ENCODE data around the gene SLC43A2.

The SLC43A2 gene

DNA sequence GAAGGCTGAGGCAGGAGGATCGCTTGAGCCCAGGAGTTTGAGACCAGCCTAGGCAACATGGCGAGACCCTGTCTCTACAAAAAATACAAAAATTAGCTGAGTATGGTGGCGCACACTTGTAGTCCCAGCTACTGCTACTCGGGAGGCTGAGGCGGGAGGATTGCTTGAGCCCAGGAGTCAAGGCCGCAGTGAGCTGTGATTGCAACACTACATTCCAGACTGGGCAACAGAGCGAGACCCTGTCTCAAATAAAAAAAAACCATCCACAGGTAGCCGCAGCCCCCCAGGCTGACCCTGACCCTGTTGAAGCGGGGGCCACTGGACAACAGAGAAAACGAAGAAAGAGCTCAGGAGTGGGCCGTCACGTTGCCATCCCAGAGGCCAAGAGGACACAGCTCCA is 4.0 kb downstream of the SLC43A2 start:
- Histone ChIP-seq H3K27me3 (ENCODE audit: control insufficient read depth in 2 of 2, insufficient read depth in 2 of 2, low read length in 2 of 2) (no peaks in the 10 kb centered on the region), H3K27ac (ENCODE audit: low read depth in 2 of 2, low read length in 2 of 2) (no peak overlapping the region), H3K9ac (ENCODE audit: low read depth in 1 of 2, low read length in 2 of 2) (no peak overlapping the region), H3K9me3 (ENCODE audit: control insufficient read depth in 2 of 2, low read length in 2 of 2) (no peaks in the 10 kb centered on the region), H3K4me3 (ENCODE audit: low read length in 2 of 2) (no peak overlapping the region), H3K36me3 (ENCODE audit: control insufficient read depth in 2 of 2, insufficient read depth in 2 of 2, low read length in 2 of 2) (peaks cover 0 to 7% of the 10 kb centered on the region in 2 donors), H3K4me1 (ENCODE audit: control insufficient read depth in 2 of 2, insufficient read depth in 2 of 2, low read length in 2 of 2) (peaks cover 19 to 24% of the 10 kb centered on the region in 2 donors)

- Histone ChIP-seq H3K9me3 (ENCODE audit: control insufficient read depth in 2 of 2, low read length in 2 of 2) (no peaks in the 10 kb centered on the region), H3K36me3 (ENCODE audit: control insufficient read depth in 2 of 2, insufficient read depth in 2 of 2, low read length in 2 of 2) (peaks cover 0 to 8% of the 10 kb centered on the region in 2 donors), H3K27me3 (ENCODE audit: control insufficient read depth in 2 of 2, insufficient read depth in 2 of 2, low read length in 2 of 2) (no peaks in the 10 kb centered on the region), H3K4me3 (ENCODE audit: low read length in 2 of 2) (no peak overlapping the region), H3K27ac (ENCODE audit: low read depth in 2 of 2, low read length in 2 of 2) (no peak overlapping the region), H3K4me1 (ENCODE audit: control insufficient read depth in 2 of 2, insufficient read depth in 2 of 2, low read length in 2 of 2) (peaks cover 19 to 25% of the 10 kb centered on the region in 2 donors), H3K9ac (ENCODE audit: low read depth in 1 of 2, low read length in 2 of 2) (no peak overlapping the region)
Observed at GRCh38 chr17:1623057-1623630, 5.5 kb downstream of the SLC43A2 start.

DNA sequence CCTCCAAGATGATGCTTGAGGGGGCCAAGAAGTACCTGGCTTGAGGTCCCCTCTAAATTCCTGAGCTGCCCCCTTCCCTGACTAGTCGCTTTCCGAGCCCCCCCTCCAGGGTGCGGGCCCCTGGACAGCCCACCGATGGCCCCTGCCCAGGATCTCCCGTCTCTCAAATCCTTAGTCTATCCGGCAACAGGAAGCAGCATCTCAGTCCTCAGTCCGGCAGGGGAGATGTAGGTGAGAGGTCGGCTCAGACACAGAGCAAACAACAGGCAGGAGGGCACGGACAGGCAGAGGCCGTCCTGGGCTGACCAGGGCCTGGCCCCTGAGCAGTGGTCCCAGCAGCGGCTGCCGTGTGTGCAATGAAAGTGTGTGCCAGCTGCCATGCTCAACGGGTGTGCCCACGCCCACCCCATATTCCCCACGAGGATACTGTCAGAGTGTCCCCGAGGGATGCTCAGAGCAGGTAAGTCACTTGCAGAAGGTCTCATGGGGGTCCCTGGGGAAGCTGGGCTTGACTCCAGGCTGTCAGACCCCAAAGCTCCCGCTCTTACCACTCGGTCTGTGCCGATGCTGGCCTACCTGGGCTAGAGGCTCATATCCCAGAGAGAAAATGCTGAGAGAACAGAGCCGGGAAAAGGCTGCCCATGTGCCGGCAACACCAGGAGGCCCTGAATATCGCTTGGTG is 7.2 kb downstream of the SLC43A2 start:
- H3K27ac ChIP-seq (ENCODE audit: low read depth in 2 of 2, low read length in 2 of 2), result no peak overlapping the region
- peaks cover 16 to 17% of the 10 kb centered on the region in 2 donors for H3K4me1 ChIP-seq (ENCODE audit: control insufficient read depth in 2 of 2, insufficient read depth in 2 of 2, low read length in 2 of 2)
- peaks cover 2 to 8% of the 10 kb centered on the region in 2 donors for H3K36me3 ChIP-seq (ENCODE audit: control insufficient read depth in 2 of 2, insufficient read depth in 2 of 2, low read length in 2 of 2)
- H3K9ac ChIP-seq (ENCODE audit: low read depth in 1 of 2, low read length in 2 of 2), result peak overlapping the region in 1 of 2 donors; percentile 17
- no peaks in the 10 kb centered on the region for H3K27me3 ChIP-seq (ENCODE audit: control insufficient read depth in 2 of 2, insufficient read depth in 2 of 2, low read length in 2 of 2)
- no peak overlapping the region for H3K4me3 ChIP-seq (ENCODE audit: low read length in 2 of 2)
- no peaks in the 10 kb centered on the region for H3K9me3 ChIP-seq (ENCODE audit: control insufficient read depth in 2 of 2, low read length in 2 of 2)

DNA sequence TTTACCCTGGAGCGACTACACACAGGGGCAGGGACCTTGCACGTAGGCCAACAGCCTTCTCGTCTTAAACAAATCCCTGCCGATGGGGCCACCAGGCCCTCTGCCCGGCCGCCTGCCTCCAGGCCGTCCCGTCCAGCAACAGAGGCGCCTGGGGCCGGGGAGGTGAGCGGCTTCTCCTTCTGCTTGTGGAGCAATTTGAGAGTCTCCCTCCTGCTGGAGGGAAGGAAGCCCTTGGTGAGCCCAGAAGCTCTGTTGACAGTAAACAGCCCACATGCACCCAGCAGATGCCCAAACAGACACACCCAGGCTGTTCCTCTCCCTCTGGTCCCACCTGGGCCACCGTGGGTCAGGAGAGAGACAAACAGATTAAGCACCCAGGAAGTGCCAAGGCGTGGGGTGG is 8.1 kb downstream of the SLC43A2 start:
- H3K36me3 ChIP-seq (ENCODE audit: control insufficient read depth in 2 of 2, insufficient read depth in 2 of 2, low read length in 2 of 2), result peaks cover 2 to 8% of the 10 kb centered on the region in 2 donors

DNA sequence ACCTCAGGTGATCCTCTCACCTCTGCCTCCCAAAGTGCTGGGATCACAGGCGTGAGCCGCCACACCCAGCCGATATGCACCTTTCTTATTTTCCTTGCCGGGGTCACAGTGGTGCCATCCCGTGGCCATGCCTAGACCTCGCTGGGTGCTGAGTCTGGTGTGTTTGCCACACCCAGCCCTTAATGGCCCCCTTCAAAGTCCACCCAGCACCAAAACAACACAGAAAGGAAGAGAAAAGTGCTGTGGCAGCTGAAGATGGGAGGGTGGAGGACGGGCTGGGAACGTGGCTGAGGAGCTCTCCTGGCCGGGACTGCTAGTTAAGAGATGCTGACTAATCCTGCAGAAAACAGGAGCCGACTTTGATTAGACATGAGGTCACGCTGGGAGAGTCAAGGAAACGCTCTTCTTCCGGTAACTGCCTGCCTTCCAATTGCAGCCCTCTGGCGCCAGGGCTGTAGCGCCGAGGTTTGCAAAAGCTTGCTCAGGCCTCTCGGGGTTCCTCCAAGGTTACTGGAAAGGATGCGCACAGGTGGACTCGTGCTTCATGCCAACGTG is 10.9 kb downstream of the SLC43A2 start:
- Histone ChIP-seq H3K4me3 (ENCODE audit: low read length in 2 of 2) (peak overlapping the region in 1 of 2 donors; percentile 9), H3K36me3 (ENCODE audit: control insufficient read depth in 2 of 2, insufficient read depth in 2 of 2, low read length in 2 of 2) (peaks cover 7 to 16% of the 10 kb centered on the region in 2 donors), H3K27ac (ENCODE audit: low read depth in 2 of 2, low read length in 2 of 2) (peak overlapping the region; percentile 82 to 85), H3K9me3 (ENCODE audit: control insufficient read depth in 2 of 2, low read length in 2 of 2) (no peaks in the 10 kb centered on the region), H3K27me3 (ENCODE audit: control insufficient read depth in 2 of 2, insufficient read depth in 2 of 2, low read length in 2 of 2) (no peaks in the 10 kb centered on the region), H3K9ac (ENCODE audit: low read depth in 1 of 2, low read length in 2 of 2) (peak overlapping the region; percentile 53 to 55), H3K4me1 (ENCODE audit: control insufficient read depth in 2 of 2, insufficient read depth in 2 of 2, low read length in 2 of 2) (peaks cover 12 to 16% of the 10 kb centered on the region in 2 donors)

More for the DNA sequence above, 8.1 kb downstream of the SLC43A2 start:
- no peak overlapping the region for H3K4me3 ChIP-seq (ENCODE audit: low read length in 2 of 2)
- H3K4me1 ChIP-seq (ENCODE audit: control insufficient read depth in 2 of 2, insufficient read depth in 2 of 2, low read length in 2 of 2), result peaks cover 13 to 16% of the 10 kb centered on the region in 2 donors
- H3K9me3 ChIP-seq (ENCODE audit: control insufficient read depth in 2 of 2, low read length in 2 of 2), result no peaks in the 10 kb centered on the region
- H3K27me3 ChIP-seq (ENCODE audit: control insufficient read depth in 2 of 2, insufficient read depth in 2 of 2, low read length in 2 of 2), result no peaks in the 10 kb centered on the region
- no peak overlapping the region for H3K9ac ChIP-seq (ENCODE audit: low read depth in 1 of 2, low read length in 2 of 2)
- no peak overlapping the region for H3K27ac ChIP-seq (ENCODE audit: low read depth in 2 of 2, low read length in 2 of 2)

GRCh38 chr17:1616101-1616500 is 12.5 kb downstream of the SLC43A2 start:
- peaks cover 6 to 12% of the 10 kb centered on the region in 2 donors for H3K4me1 ChIP-seq (ENCODE audit: control insufficient read depth in 2 of 2, insufficient read depth in 2 of 2, low read length in 2 of 2)
- H3K36me3 ChIP-seq (ENCODE audit: control insufficient read depth in 2 of 2, insufficient read depth in 2 of 2, low read length in 2 of 2), result peaks cover 11 to 15% of the 10 kb centered on the region in 2 donors
- H3K27me3 ChIP-seq (ENCODE audit: control insufficient read depth in 2 of 2, insufficient read depth in 2 of 2, low read length in 2 of 2), result no peaks in the 10 kb centered on the region
- no peaks in the 10 kb centered on the region for H3K9me3 ChIP-seq (ENCODE audit: control insufficient read depth in 2 of 2, low read length in 2 of 2)
- no peak overlapping the region for H3K4me3 ChIP-seq (ENCODE audit: low read length in 2 of 2)
- H3K27ac ChIP-seq (ENCODE audit: low read depth in 2 of 2, low read length in 2 of 2), result no peak overlapping the region
- no peak overlapping the region for H3K9ac ChIP-seq (ENCODE audit: low read depth in 1 of 2, low read length in 2 of 2)

DNA sequence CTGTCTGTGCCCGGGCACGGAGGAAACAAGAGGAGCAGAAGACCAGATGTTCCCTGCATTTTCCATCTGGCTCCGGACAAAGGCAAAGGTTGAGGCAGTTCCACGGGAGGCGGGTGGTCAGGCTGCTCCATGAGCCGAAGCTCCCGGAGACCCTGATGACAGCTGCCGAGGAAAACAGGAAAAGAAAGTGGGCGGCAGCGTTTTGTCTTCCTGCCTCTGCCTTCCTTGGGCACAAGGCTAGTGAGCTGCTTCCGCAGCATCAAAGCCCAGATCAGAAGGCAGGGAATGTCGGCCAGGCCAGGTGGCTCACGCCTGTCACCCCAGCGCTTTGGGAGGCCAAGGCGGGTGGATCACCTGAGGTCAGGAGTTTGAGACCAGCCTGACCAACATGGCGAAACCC is 16.2 kb downstream of the SLC43A2 start:
- Histone ChIP-seq H3K27me3 (ENCODE audit: control insufficient read depth in 2 of 2, insufficient read depth in 2 of 2, low read length in 2 of 2) (no peaks in the 10 kb centered on the region), H3K4me3 (ENCODE audit: low read length in 2 of 2) (no peak overlapping the region), H3K9ac (ENCODE audit: low read depth in 1 of 2, low read length in 2 of 2) (no peak overlapping the region), H3K9me3 (ENCODE audit: control insufficient read depth in 2 of 2, low read length in 2 of 2) (no peaks in the 10 kb centered on the region), H3K27ac (ENCODE audit: low read depth in 2 of 2, low read length in 2 of 2) (no peak overlapping the region), H3K4me1 (ENCODE audit: control insufficient read depth in 2 of 2, insufficient read depth in 2 of 2, low read length in 2 of 2) (no peaks in the 10 kb centered on the region), H3K36me3 (ENCODE audit: control insufficient read depth in 2 of 2, insufficient read depth in 2 of 2, low read length in 2 of 2) (peaks cover 11 to 13% of the 10 kb centered on the region in 2 donors)

DNA sequence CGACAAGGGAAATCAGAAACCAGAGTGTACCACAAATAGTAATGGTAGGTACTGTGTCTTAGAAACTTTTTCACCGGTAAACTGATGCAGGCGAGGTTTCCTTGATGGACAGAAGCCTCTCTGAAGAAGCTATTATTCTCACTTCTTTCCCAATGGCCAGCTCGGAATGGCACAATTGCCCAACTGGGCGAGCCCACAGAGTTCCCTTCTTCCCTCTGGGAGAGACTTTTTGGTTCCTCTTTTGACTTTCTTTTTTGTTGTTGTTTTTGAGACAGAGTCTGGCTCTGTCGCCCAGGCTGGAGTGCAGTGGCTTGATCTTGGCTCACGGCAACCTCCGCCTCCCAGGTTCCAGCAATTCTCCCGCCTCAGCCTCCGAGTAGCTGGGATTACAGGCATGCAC is 16.9 kb downstream of the SLC43A2 start:
- Histone ChIP-seq H3K36me3 (ENCODE audit: control insufficient read depth in 2 of 2, insufficient read depth in 2 of 2, low read length in 2 of 2) (peaks cover 11 to 13% of the 10 kb centered on the region in 2 donors), H3K4me1 (ENCODE audit: control insufficient read depth in 2 of 2, insufficient read depth in 2 of 2, low read length in 2 of 2) (peaks cover 0 to 2% of the 10 kb centered on the region in 2 donors), H3K27me3 (ENCODE audit: control insufficient read depth in 2 of 2, insufficient read depth in 2 of 2, low read length in 2 of 2) (no peaks in the 10 kb centered on the region), H3K27ac (ENCODE audit: low read depth in 2 of 2, low read length in 2 of 2) (no peak overlapping the region), H3K9ac (ENCODE audit: low read depth in 1 of 2, low read length in 2 of 2) (no peak overlapping the region), H3K4me3 (ENCODE audit: low read length in 2 of 2) (no peak overlapping the region), H3K9me3 (ENCODE audit: control insufficient read depth in 2 of 2, low read length in 2 of 2) (no peaks in the 10 kb centered on the region)

DNA sequence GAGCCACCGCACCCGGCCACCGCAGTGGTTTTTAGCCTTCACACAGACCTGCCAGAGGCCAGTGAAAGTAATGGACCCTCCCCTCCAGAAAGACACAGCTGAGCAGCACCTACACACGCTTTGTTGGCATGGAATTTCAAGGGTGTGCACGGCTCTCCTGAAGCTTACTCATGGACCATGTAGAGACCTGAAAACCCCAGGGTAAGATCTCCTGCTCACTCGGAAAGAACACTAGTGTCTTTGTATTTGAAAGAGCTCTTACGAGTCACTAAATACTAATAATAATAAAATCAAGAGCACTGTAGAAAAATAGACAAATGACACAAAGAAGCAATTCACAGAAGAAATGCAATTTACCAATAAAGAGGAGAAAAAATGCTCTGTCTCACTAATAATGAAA is 20.0 kb downstream of the SLC43A2 start:
- Histone ChIP-seq H3K4me3 (ENCODE audit: low read length in 2 of 2) (no peak overlapping the region), H3K36me3 (ENCODE audit: control insufficient read depth in 2 of 2, insufficient read depth in 2 of 2, low read length in 2 of 2) (peaks cover 6 to 7% of the 10 kb centered on the region in 2 donors), H3K27me3 (ENCODE audit: control insufficient read depth in 2 of 2, insufficient read depth in 2 of 2, low read length in 2 of 2) (no peaks in the 10 kb centered on the region), H3K9me3 (ENCODE audit: control insufficient read depth in 2 of 2, low read length in 2 of 2) (no peaks in the 10 kb centered on the region), H3K9ac (ENCODE audit: low read depth in 1 of 2, low read length in 2 of 2) (no peak overlapping the region), H3K4me1 (ENCODE audit: control insufficient read depth in 2 of 2, insufficient read depth in 2 of 2, low read length in 2 of 2) (peaks cover 0 to 4% of the 10 kb centered on the region in 2 donors), H3K27ac (ENCODE audit: low read depth in 2 of 2, low read length in 2 of 2) (no peak overlapping the region)

GRCh38 chr17:1607971-1608320 is 20.7 kb downstream of the SLC43A2 start:
- Histone ChIP-seq H3K9ac (ENCODE audit: low read depth in 1 of 2, low read length in 2 of 2) (no peak overlapping the region), H3K9me3 (ENCODE audit: control insufficient read depth in 2 of 2, low read length in 2 of 2) (no peaks in the 10 kb centered on the region), H3K36me3 (ENCODE audit: control insufficient read depth in 2 of 2, insufficient read depth in 2 of 2, low read length in 2 of 2) (peaks cover 3 to 7% of the 10 kb centered on the region in 2 donors), H3K4me3 (ENCODE audit: low read length in 2 of 2) (no peak overlapping the region), H3K27ac (ENCODE audit: low read depth in 2 of 2, low read length in 2 of 2) (peak overlapping the region in 1 of 2 donors; percentile 25), H3K27me3 (ENCODE audit: control insufficient read depth in 2 of 2, insufficient read depth in 2 of 2, low read length in 2 of 2) (no peaks in the 10 kb centered on the region), H3K4me1 (ENCODE audit: control insufficient read depth in 2 of 2, insufficient read depth in 2 of 2, low read length in 2 of 2) (peaks cover 0 to 4% of the 10 kb centered on the region in 2 donors)
